Activated CD4-positive, alpha-beta T cell treated with anti-CD3 and anti-CD28 coated beads, Interleukin-2, Interleukin-4, amounts not matched to agents 100 ng/mL and 50 ng/mL, durations not matched to agents 16 hours and 8 hours (primary cell): ENCODE results near the gene MRPL44.
A peak's percentile ranks its signal among the peaks of the same experiment; 100 is the strongest.

Experiments used
- DNase-seq: peaks from one replicate; pipeline ENCODE4 v3.0.0-alpha.2; 2020; ENCODE audit warnings: low spot score

MRPL44 gene

DNA sequence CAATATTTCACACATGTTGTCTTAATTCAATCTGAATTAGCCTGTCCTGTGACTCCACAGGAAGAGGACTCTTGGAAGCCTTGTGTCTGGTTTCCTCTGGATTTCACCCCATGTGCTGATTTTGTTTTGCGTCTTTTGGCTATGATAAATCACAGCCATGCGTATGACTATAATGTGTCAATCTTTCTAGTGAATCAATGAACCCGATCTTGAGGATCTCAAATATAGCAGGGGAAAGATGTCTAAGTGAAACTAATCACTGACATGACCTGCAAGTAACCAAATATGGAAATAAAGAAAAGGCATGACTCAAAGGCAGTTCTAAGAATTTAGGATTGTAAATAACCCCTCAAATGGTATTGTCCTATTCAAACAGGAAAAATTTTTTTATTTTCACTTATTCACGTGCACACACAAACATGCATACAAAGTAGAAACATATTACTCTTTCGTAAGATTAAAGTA is 20.4 kb upstream of the MRPL44 start:
- peak; percentile 70 for DNase-seq

- no peak for DNase-seq
Observed at GRCh38 chr2:223937535-223937934, 19.7 kb upstream of the MRPL44 start.

DNA sequence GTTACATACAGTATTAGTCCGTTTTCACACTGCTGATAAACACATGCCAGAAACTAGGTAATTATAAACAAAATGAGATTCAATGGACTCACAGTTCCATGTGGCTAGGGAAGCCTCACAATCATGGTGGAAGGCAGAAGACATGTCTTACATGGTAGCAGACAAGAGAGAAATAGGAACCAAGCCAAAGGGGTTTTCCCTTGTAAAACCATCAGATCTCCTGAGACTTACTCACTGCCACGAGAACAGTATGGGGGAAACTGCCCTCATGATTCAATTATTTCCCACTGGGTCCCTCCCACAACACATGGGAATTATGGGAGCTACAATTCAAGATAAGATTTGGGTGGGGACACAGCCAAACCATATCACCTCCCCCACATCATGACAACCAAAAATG is 17.8 kb upstream of the MRPL44 start:
- peak; percentile 49 for DNase-seq

DNA sequence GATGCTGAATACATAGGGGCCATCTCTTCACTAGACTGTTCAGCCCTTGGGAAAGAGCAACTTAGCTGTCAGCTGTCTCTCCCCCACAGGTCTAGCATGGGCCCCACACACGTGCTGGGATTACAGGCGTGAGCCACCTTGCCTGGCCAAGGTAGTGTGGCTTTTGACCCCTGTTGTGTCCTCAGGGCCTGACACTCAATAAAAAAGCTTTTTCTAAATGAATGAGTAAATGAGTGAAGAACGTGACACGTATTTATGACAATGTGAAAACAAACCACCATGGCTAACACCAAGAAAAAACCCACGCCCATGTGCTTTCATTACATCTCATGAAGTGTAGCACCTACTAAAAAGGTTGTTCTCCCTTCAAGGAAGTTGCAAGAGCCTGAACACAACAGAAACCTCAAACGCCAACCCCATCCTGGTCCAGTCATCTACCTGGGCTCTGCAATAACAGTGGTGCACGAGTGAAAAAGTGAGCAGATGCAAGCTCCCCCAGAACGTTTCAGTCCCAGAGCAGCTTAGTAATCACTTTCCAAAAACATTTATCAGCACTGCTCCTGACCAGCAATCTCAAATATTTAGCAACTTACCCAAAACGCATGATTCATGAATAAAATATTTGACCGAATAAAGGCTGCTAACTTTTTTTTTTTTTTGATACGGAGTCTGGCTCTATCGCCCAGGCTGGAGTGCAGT is 15.5 kb upstream of the MRPL44 start:
- DNase-seq = peak; percentile 95

GRCh38 chr2:223943135-223943534 is 14.1 kb upstream of the MRPL44 start:
- DNase-seq = no peak

- no peak for DNase-seq
Observed at GRCh38 chr2:223943561-223944008, 13.7 kb upstream of the MRPL44 start.

DNA sequence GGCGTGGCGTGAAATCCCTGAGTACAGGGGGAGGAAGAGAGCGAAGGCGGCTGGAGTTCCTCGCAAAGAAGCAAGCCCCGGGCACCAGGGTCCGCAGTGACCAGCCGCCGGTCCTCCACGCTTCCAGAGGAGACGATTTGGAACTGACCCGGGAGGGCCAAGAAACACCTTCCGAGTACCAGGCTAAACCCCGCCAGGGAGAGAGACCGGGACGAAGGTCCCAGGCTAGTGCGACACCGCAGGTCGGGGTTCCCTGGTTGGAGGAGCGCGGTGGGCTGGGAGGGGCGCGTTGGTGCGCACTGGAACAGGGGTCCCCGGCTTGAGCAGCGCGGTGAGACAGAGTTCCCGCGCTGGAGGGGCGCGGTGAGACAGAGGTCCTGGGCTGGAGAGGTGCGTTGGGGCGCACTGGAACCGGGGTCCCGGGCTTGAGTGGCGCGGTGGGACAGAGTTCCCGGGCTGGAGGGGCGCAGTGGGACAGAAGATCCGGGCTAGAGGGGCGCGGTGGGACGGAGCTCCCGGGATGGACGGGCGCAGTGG is 13.0 kb upstream of the MRPL44 start:
- no peak for DNase-seq

GRCh38 chr2:223944703-223945531 is 12.3 kb upstream of the MRPL44 start, which contains the start of gene WDFY1:
Gene WDFY1 (minus strand): TSS chr2:223945335. CDS start chr2:223945284, 51 bp downstream.
- DNase-seq = peak; percentile 87

- no peak for DNase-seq
Observed at GRCh38 chr2:223945755-223946154, 11.5 kb upstream of the MRPL44 start.

- no peak for DNase-seq
Observed at GRCh38 chr2:223947711-223948205, 9.5 kb upstream of the MRPL44 start.

GRCh38 chr2:223949241-223949840 is 7.9 kb upstream of the MRPL44 start:
- no peak for DNase-seq

- no peak for DNase-seq
Observed at GRCh38 chr2:223950448-223951347, 6.6 kb upstream of the MRPL44 start.

DNA sequence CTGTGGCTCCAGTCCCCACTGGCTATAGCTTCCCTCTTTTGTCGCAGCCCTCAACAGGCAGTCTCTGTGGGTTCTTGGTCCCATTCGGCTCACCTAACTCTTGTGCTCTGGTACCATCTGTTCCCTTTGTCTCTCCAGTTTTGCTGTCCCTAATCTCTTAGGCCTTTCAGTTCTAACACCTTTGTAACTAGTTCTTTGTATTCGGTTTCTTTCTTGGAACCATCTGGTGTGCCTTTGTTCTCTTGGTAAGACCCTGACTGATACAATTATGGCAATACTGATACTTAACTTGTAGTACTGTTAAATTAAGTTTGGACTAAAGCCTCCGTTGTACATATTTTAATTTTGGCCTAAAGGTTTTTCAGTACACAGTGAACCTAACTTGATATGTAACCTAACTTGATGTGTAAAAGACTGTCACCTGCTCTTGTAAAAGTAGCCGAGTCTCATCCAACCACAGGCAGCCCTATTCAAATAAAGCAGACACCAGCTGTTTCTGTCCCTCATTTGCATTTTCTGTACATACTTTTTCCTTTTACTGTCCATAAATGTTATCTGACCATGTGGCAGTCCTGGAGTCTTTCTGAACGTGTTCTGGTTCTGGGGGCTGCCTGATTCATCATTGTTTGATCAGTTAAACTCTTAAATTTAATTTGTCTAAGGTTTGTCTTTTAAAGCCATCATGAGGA is 4.8 kb upstream of the MRPL44 start:
- no peak for DNase-seq

DNA sequence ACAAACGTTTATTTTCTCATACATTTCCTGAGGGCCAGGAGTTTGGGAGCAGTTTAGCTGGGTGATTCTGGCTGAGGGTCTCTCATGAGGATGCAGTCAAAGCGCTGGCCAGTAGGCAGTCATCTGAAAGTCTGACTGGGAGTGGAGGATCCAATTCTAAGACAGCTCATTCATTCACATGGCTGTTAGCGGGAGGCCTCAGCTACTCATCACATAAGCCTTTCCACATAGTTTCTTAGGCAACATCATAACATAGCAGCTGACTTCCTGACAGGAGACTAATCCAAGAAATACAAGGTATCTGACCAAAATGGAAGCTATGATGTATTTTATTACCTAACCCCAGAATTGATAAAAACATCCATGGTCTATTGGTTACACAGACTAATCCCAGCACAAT is 2.9 kb upstream of the MRPL44 start:
- no peak for DNase-seq

GRCh38 chr2:223956300-223956699 is 963 bp upstream of the MRPL44 start:
- no peak for DNase-seq

- DNase-seq = no peak
Observed at GRCh38 chr2:223959688-223960087, 2.4 kb downstream of the MRPL44 start.

GRCh38 chr2:223967981-223968380 is 10.7 kb downstream of the MRPL44 start:
- DNase-seq = no peak

GRCh38 chr2:223969315-223969714 is 12.1 kb downstream of the MRPL44 start:
- no peak for DNase-seq

DNA sequence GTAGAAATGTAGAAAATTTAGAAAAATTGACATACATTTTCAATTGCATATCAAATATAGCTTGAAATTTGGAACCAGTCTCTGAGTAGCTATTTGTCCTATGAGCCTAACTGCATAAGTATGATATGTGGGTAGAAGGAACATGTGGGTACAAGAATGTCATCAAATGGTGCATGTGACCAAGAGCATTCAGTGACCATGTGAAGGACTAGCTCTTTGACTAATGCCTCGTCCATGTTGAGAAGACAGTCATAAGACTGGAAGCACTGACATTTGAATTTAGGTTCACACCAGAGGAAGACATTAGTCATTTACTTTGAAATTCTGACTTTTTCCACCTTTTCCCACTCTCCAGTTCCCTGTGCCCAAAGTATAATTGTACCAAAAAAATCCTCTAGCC is 12.6 kb downstream of the MRPL44 start:
- DNase-seq = no peak

DNA sequence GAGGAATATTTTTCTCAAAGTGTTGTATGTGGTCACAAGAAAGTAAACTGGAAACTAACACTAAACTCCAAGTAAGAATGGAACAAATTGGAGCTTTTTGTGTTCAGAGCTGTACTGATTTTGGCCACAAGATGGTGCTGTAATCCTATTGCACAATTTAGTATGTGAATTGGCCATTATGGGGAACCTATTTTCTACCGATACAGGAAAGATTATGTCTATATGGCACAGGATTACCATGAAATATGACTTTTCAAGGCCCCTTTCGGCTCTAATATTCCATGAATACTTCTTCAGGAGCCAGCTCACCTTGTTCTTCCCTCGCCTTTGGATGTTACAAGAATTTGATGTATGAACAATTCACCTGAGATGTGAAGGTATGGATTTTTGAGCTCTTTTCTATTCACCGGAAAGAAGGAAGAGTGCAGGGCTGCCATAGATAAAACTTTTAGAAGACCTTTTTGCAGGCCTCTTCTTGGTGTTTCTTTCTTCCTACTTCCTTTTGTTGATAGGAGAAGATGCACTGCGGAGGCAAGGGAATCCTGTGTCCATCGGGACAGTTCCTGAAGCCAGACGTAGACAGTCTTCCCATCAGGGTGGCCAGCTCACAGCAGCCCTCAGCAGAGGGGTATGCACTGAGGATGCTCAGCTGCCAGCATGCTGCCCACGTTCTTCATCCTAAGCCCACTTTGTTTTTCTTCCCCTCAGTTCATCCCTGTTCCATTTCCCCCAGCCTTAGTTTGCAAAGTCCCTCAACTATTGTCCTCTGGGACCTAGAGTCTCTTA is 13.3 kb downstream of the MRPL44 start:
- DNase-seq = peak; percentile 68
